Activated CD8-positive, alpha-beta memory T cell treated with anti-CD3 and anti-CD28 coated beads, Interleukin-2, amount 50 U/mL, for 4 hours (primary cell): Measurements from ENCODE around the gene TMC8.
A peak's percentile ranks its signal among the peaks of the same experiment; 100 is the strongest.

Source experiments
- DNase-seq: peaks from one replicate; pipeline ENCODE4 v3.0.0-alpha.2; 2020

The TMC8 gene

DNA sequence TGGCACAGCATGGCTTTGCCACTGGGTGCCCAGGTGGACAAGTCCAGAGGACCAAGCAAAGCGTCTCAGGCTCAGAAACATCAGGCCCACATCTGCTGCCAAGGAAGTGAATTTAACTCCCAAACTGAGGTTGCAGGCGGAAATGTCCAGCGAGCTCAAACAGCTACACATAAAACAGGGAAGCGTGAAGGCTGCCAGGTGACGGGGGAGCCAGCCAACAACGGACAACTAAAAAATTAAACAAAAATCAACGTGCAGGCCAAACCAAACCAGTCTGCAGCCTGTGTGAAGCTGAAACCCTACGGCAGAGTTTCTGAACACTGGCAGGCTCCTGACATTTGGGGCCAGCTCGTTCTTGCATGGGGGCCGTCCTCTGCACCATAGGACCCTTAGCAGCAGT lies 53.8 kb downstream of the TMC8 start:
- DNase-seq, result no peak

DNA sequence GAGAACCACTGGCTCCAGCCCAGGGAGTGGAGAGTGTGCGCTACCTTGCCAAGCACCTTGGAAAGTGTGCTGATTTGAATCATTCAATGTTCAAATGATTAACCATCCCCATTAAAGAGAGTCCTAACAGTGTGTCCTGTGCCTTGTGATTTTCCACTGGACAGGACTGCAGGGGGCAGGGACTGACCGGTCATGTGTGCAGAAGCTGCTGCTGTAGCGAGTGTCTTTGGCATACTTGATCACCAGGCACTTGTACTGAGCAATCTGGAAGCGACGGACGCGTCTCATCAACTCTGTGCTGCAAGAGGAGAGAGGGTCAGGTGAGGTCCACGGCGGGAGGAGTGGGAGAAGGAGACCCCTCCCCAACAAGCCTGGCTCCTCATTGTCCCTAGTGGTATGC lies 54.3 kb downstream of the TMC8 start:
- no peak for DNase-seq

DNA sequence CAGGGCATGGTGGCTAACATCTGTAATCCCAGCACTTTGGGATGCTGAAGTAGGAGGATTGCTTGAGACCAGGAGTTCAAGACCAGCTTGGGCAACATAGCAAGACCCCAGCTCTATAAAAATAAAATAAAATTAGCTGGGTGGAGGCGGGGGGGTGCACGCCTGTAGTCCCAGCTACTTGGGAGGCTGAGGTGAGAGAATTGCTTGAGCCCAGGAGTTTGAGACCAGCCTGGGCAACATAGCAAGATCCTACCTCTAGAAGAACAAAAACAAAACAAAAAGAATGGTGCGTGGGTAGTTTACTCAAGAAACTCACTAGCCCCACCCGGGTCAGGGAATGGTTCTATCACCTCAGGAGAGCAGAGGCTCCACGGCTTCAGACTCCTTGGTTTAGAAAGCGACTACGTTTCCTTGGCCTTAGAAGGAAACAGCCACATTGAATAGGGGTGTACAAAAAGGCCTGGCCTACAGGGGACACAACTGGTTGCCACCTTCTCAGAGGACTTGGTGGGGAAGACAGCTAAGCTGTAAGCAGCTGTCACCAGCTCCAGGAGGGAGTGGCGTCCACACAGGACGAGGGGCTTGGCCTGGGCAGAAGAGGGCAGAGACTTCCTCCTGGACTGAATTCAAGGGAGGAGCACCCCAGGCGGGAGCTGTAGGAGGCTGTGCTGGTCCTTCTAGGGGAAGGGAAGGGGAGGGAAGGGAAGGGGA lies 55.6 kb downstream of the TMC8 start:
- no peak for DNase-seq

DNA sequence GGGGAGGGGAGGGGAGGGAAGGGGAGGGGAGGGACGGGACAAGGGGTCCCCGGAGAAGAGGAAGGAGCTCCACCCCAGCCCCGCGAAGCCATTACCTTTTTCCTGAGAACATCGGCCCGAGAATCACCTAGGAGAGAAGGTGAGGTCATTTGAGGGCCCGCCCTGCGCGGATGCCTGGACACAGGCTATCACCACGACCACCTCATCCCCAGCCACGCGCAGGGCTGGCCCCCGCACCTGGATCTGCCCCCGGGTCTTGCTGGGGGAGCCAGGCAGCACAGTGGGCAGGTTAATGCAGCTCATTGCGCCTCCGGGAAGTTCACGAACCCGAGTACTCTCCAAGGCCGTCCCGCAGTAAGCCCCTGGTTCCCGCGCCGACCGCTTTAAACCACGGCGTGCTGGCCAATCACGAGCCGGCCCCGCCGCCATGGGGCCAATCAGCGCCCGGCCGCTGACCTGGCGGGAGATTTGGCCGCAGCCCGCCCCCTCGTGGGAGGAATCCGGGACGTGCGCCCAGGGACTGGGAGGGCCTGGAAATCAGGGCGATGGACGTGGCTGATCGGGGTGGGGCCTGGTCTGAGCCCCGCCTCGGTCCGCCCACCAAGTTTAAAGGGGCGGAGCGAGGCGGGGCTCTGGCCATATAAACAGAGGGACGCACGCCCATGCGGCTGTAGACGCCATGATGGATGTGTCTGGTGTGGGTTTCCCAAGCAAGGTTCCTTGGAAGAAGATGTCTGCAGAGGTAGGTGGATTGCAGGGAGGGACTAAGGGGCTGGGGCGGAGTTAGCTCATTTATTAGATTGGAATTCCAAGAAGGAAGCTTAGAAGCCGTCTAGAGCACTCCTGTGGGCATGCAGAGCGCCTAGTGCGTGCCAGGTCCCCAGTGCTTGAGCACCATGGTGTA lies 56.4 kb downstream of the TMC8 start, which contains the start of the genes AFMID and TK1:
Gene AFMID, plus strand, starts transcription at position 671 of the 904 bp plus-strand sequence. Its CDS starts 9 bp downstream, at position 680.
Gene TK1, minus strand, starts transcription at position 361 of the 904 bp plus-strand sequence. Its CDS starts 58 bp downstream, at position 303.
- DNase-seq, result peak; percentile 70
